T1000 (cell line): ENCODE results near the gene TNNT2.

Source experiments
- DNase-seq: peaks from one replicate; lab custom pipeline; 2025; ENCODE audit warnings: mixed read lengths; lab: John Stamatoyannopoulos, UW

Gene TNNT2

DNA sequence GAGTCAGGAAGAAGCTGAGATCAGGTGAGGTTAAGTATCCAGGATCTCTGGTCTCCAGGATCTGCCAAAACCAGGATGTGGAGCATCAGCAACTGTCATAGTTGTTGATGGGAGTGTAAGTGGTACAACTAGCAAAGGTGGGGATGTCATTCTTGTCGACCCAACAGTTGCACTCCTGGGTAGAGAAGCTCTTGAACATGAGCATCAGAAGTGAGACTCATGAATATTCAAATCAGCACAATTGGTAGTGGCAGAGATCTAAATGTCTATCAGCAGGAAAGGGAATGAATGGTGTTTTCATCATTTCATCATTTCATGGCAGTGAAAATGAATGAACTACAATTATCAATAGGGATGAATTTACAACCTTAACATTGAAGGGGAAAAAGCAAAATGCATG, 25.9 kb upstream of the TNNT2 start:
- no peak for DNase-seq

DNA sequence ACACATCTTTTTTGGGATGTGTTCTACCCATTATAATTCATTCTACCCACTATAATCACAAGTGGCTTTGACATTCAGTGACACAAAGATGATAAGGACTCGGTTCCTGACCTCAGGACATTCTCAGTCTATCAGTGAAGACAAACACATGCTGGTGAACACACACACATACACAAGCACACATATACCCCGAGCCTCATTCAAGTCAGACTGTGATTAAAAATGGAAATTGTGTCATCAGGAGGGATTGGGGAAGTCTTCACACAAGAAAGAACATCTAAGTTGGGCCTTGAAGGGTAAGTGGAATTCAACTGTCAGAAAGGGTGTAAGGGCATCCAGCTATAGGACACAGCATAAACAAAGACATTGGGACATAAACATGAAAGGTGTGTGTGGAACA, 24.2 kb upstream of the TNNT2 start:
- DNase-seq: no peak

DNA sequence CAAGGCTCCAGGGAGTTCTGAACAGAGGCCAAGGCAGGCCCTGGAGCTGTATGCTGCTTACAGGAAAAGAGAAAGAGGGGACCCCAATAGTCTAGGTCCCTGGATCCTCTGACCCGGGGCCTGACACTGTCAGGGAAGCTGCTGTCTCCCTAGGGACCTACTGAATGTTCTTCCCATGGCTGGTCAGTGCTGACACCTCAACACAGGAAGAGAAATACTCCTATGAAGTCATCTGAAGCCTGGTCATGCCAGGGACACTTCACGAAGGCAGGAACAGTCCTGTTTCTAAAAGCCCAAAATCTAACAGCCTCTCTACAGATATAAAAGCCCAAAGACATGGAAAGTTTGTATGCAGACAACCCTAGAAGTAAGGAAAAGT, 23.4 kb upstream of the TNNT2 start:
- DNase-seq: no peak

DNA sequence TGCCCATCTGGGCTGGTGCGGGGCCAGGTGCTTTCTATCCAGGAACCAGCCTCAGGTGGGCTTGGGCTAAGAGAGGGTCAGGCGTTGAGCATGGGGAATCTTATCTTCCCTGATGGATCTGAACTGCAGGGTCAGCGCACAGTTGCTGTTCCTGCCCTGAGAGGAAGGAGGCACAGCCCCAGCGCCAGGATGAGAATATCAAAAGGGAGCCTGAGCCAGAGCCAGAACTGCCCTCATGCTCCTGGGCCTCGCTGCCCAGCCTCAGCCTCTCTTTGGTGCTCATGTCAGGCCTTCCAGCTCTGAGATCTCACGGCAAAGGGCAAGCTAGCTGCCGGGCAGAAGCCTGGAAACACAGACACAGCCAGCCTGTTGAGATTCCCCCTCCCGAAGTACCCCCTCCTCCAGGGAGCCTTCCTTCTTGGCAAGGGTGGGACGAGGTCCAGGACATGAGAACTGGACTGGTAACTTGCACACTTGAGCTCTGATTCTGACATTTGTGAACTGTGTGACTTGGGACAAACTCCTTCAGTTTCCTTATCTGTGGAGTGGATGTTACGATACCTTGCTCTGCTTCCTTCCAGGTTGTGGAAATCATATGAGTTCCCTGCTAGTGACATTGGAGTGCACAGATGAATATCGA, 22.9 kb upstream of the TNNT2 start:
- no peak for DNase-seq

DNA sequence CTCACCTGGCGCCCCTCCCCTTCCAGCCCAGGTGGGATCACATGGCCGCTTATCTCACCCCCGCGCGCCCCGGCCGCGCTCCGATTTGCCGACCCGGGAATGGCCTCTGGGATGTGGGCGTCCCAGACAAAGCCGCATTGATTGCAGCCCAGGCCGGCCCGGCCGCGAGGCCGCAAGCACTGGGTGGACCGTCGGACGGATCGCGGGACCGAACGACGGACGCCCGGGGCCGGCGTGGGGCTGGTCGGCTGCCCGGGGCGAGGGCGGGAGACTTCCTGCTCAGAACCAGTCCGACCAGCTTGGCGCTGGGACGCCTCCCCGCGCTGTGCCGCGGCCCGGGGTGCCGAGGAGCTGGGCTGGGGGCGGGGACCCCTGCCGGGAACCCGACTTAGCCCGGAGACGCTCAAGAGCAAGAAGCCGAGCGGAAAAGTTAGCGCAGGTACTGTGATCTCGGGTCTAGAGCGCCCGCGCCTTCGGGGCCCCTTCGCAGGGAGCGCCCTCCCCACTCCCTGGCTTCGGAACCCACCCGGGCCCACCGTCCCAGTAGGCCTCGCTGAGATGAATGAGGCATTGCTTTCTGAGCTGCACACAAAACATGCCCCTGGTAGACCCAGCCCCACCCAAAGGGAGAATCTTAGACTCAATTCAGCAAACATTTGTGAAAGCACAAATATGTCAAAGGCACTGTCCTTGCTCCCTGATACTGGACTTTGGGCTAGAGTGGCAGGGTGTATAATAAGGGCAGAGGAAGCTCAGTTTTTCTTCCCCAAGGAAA, 22.1 kb upstream of the TNNT2 start:
- no peak for DNase-seq

DNA sequence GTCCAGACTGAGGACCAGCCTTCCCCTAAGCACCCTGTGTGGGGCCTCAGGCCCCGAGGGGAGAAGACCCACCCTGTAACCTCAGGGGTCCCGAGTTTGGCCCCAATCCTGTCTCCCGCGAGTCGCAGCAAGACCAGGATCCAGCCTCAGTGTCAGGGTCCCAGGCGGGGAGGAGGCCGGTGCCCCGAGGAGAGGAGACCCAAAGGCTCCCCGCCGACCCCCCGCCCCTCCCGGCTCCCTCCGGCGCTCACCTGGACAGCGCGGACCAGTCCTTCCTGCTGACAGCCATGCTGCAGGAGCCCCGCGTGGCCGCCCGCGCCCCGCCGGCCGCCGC, 21.5 kb upstream of the TNNT2 start, which contains the start of gene LAD1:
LAD1 (minus strand) TSS at position 307 of the 334 bp plus-strand sequence; CDS start at position 289, 18 bp downstream.
- no peak for DNase-seq

DNA sequence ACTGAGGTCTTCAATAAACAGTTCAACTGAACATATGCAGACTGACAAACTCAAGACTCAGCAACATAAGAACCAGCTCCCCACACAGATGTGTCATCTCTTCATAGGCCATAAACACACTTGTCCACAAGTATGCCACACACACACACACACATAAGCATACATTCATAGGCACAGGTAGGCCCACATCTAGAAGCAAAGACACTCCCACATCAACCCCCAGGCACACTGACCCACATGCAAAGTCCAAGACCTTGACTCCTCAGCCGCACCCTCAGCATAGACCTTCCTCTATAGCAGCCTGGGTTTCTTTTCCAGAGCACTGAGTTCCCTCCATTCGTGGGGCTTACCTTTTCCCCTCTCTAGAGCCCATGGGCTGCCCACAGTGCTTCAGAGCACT, 20.2 kb upstream of the TNNT2 start:
- DNase-seq: no peak

DNA sequence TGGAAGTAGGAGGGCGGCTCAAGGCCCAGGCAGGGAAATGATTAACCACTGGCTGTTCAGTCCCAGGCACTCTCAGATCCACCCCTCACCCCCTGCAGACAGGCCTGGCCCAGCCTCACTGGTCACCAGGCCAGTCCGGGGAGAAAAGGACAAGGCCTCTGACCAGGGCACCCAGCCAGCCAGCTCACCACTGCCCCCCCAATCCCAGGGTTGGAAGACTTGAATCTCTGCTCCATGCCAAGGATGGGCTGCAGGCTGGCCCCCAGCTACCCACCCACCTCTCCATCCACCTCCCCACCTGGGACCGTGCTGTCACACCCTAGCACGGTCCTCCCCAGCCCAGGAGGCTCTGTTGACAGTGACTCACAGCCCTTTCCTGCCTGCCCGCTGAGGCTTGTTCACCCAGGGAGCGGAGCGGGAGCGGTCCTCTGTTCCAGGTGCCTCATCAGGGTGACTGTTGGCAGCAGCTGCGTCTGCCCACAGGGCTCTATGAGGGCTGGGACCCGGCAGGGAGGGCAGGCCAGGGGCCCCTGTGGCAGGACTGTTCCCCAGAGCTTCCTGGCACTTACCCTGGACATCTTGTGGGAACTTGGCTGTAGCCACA, 19.5 kb upstream of the TNNT2 start:
- DNase-seq: no peak

DNA sequence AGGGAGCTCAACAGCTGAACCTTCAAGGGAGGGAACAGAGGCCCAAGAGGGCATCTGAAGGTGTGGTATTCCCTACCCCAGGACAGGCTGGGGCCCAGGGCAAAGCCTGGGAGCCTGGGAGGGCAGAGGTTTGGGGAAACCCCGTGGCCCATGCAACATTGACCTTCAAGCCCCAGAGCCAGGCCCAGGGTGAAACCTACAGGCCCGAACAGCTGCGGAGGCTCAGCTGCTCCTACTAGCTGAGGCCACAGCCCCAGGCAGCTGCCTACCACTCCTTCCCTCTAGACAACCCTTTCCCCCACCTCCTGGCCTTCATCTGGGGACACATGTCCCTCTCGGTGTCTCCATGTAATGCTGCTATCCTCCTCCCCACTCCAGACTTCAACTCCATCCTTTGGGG, 18.5 kb upstream of the TNNT2 start:
- DNase-seq: no peak

DNA sequence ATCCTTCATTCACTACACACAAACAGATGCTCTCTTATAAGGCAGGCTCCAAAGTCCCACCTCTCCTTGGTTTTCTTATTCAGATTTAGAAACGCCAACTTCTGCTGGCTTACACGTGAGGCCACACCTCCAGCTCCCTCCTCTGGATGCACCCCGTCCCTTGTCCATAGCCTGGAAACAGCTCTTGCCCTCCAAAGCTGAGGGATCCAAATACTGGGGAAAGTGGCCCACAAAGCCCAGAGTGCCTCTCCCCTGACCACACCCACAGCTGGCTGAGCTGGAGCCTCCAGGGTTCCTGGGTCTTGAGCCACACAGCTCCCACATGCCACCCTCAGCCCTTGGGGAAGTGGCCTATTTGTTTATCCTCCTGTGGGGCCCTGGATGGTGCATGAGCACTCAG, 17.1 kb upstream of the TNNT2 start:
- no peak for DNase-seq

DNA sequence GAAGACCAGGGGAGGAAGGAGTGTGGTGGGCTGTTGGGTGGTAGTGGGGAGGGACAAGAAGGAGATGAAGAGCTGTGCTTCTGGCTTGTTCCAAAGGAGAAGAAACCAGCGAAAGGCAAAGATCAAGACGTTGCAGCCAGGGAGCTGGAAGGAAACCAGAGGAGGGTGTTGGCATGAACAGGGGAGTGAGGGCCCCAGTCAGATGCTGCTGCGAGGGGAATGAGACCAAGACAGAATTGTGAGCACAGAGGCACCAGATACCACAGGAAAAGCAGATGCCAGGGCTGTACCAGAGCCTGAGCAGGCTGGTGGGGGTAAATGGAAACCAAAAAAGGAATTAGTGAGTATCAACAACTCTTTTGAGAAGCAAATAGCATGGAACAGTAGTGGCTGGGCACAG, 15.6 kb upstream of the TNNT2 start:
- no peak for DNase-seq

DNA sequence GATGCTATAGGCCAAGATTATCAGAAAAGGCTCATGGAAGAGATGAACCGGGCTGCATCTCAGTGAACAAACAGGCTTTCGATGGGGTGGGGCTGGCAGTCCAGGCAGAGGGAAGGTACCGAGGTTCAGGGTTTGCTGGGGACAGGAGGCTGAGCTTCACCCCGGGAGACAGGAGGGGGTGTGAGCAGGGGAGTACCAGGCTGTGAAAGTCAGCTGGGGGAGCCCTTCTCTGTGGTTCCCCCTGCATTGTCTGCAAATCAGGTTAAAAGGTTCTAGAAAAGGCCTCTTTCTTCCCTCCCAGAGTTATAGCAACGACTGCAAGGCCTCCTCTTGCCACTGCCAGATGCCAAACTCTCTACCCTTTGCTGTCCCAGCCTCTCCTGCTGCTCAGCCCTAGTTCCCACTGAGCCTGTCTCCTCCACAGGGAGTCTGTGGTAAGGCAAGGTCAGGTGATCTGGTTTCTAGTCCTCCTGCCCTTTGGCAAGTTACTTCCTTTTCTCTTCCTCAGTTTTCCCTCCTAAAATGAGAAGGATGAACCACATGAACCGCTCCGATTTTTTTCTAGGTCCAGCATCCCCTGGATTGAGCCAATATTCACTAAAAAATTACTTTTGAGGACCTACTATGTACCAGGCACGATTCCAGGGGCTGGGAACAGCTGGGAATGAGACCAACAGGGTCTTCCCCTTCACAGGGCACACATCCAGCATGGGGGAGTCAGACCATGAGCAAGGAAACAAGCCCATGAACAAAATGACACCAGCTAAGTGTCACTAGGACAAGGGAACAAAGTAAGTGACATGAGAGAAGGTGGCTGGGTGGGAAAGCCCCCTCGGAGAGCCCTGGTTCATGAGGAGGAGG, 14.4 kb upstream of the TNNT2 start:
- no peak for DNase-seq

DNA sequence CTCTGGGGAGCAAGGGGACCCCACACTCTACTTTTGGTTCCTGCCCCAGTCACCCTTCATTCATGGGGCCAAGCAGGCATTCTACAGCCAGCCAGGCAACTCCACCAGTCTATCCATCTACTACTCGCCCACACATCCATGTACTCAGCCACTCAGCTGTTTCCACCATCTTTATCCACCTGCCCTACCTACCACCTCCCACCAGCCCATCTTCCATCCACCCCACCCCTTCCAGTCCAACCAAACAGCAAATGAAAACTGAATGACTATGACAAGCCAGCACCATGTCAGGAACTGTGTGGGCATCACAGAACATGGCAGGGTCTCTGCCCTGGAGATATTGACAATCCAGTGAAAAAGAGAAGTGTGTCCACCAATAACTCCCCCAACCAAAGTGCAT, 13.7 kb upstream of the TNNT2 start:
- no peak for DNase-seq

DNA sequence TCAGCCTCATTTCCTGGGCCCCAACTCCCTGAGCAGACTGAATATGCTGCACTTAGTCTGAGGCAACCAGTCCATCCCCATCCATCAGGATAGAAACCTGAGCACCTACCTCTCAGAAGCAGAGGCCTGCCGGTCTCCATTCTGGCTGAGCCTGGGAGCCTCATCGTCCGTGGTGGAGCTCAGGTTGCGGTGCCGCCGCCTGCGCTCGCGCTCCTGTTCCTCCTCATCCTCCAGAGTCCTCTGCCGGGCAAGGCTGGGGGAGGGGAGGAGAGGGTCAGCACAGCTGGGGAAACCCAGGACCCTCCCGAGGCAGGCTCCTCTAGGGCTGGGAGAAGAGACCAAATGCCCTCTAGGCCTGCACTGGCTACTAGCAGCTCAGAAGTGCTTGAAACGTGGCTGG, 11.6 kb upstream of the TNNT2 start:
- no peak for DNase-seq

DNA sequence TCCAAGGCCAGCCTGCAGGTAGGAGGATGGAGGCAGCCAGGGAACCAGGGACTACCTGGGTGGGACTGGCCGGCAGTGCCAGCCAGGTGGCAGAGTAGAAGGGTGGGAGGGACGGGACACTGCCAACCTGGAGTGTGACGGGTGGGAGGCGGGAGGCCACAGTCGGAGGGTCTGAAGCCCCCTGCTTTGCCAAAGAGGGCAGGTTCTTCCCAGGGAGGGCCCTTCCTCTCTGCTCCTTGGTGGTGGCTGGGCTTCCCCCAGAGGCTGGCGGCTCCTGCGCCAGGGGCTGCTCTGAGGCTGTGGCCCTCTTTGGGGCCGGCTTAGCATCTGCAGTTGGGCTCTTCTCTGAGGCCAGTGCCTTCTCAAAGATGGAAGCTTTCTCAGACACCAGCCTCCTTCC, 8.7 kb upstream of the TNNT2 start:
- no peak for DNase-seq

DNA sequence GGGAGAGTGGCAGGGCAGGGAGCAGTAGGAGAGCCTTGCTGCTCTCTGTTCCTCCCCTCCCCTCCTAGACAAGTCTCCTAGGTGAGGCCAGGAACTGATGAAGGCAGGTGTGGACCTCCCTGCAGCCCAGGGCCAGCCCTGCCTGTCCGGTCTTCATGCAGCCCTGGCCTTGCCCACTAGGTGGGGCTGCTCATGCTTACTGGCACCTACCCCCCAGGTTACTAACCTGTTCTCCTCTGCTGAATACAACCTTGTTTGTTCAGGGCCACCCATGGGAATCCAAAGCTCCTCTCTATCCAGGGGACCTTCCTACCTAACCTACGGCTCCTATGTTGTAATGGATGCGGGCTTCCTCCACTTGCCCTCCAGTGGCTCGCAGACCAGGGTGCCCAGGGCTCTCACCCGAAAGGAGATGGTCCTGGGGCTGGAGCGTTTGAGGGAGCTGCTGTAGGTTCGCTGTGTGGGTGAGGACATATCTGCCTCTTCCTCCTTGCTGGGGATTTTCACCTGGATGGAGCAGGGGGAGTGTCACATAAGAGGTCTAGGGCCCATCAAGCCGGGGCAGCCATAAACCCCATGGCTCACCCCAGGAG, 7.9 kb upstream of the TNNT2 start:
- no peak for DNase-seq

DNA sequence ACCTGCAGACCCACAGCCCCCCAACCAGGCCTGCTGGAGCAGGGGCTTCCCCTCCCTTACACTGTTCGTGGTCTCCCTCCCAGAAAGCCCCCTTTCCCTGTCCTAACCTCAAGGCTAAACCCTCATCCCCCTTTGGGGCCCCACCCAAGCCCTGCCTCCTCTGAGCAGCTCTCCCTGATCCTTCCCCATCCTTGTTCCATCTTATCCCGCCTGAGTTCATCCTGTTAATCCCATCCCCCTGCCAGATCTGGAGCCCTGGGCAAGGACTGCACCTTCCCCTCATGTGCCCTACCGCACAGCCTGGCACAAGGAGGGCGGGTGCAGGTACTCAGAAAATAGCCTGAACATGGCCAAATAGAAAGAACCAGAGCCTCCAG, 6.9 kb upstream of the TNNT2 start:
- DNase-seq: no peak

DNA sequence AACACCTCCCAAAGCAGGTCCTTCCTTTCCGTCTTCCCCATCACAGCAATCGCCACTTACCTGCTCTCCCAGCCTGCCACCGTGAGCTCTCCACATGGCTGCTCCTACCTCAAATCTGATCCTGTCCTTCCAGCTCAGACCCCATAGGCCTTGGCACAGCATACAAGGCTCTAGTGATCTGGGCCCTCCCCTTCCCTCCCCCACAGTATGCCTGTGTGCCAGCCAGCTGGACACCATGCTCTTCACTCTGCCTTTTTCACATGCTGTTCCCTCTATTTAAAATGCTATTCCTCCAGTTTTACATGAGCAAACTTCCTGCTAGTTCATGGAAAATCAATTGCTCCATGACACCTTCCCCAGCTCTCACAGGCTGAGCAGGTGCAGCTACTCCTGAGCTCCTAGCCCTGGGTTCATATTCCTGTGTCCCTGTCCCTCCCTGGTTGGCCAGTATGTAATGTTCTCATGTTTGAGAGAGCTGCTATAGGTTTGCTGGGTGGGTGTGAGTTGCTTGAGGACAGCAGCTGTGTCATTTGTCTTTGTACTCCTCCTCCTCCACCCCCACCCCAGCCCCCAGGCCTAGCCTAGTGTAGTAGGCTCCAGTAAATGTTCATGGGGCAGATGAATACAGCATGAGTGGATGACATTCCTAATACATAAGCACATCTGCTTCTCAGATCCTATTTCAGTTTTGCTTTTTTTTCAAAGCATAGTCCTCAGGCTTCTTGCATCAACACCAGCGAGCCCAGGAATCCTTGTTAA, 6.3 kb upstream of the TNNT2 start:
- DNase-seq: peak; percentile 40

DNA sequence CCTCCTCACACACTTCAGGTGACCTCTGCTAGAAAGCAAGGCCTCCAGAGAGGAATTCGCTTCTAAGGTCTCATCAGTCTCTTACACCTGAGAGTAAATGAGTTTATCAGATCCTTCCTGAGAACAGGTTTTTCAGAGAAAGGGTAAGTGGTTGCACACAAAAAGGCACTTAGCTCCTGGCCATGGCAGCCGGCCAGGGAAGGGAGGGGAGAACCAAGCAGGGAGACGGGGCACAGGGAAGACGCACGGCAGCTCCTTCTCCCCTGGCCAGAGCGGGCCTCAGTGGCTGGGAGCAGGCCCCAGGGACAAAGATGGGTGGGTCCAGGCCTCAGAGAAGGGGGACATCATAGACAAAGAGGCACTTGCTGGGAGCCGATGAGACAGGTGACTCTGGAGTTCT, 3.6 kb upstream of the TNNT2 start:
- no peak for DNase-seq

DNA sequence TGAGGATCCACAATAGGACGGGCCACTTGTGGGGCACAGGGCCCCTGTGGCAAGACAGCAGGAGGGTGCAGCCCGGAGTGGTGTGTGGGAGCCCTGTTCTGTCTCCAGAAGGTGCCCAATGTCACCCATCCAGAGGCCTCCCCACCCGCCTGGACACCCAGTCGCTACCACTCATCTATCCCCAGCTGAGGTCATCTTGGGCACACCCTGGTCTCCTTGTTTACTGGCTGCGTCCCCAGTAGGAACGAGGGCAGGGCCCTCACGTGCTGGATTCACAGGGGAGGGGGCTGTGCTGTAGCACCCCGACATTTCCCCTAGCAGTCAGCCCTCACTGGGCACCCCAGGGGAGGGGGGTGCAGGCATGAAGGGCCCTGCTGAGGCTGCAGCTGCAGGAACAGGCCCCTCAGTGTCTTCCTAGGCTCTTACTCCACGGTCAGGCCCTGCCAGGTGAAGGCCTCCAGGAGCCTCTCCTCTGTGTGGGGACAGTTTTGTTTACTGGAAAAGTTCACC, 2.3 kb upstream of the TNNT2 start:
- no peak for DNase-seq

DNA sequence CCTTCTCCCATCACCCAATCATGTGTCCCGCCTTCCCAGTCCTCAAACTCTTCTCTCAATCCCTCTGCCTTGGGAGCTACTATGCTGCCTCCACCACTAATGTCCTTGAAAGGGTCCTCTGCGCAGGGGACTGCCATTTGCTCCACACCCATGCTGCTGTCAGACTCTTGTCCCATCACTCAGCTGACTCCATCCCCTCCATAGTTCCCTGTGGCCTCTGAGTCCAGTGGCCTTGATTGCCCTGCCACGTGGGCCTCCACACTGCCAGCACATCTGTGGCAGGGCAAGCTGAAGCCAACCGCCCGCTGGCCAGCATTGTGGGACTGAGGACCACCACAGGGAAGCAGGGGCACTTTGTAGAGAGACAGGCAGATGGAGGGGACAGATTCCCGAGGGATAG, 1.3 kb upstream of the TNNT2 start:
- no peak for DNase-seq
